ENCODE data around the gene CD247.

The CD247 gene

GRCh38 chr1:167518331-167518700 is at the start of gene CD247:
TSS of gene CD247 (minus strand) at chr1:167518529. CDS start at chr1:167518465, 64 bp downstream.
- H3K4me3 ChIP-seq (ENCODE audit: low read depth, low read length) = no peak within 1 kb of the TSS
- no peak for TF ChIP-seq CTCF (IDR thresholded peaks at IDR 0.05; ENCODE audit: borderline replicate concordance, insufficient read depth, low read depth, low read length)

GRCh38 chr1:167567663-167568062 is 49.3 kb upstream of the CD247 start:
- TF ChIP-seq CTCF (IDR thresholded peaks at IDR 0.05; ENCODE audit: borderline replicate concordance, insufficient read depth, low read depth, low read length) = no peak
- H3K4me3 ChIP-seq (ENCODE audit: low read depth, low read length) = no peak overlapping the region

- no peak overlapping the region for H3K4me3 ChIP-seq (ENCODE audit: low read depth, low read length)
- TF ChIP-seq CTCF (IDR thresholded peaks at IDR 0.05; ENCODE audit: borderline replicate concordance, insufficient read depth, low read depth, low read length) = no peak
These were observed 48.4 kb upstream of the CD247 start for GRCh38 chr1:167566766-167567165.

- no peak overlapping the region for H3K4me3 ChIP-seq (ENCODE audit: low read depth, low read length)
- TF ChIP-seq CTCF (IDR thresholded peaks at IDR 0.05; ENCODE audit: borderline replicate concordance, insufficient read depth, low read depth, low read length) = no peak
These were observed 47.6 kb upstream of the CD247 start for GRCh38 chr1:167565922-167566321.

GRCh38 chr1:167564612-167565270 is 46.4 kb upstream of the CD247 start:
- TF ChIP-seq CTCF (IDR thresholded peaks at IDR 0.05; ENCODE audit: borderline replicate concordance, insufficient read depth, low read depth, low read length) = no peak
- H3K4me3 ChIP-seq (ENCODE audit: low read depth, low read length) = no peak overlapping the region

- H3K4me3 ChIP-seq (ENCODE audit: low read depth, low read length) = no peak overlapping the region
- TF ChIP-seq CTCF (IDR thresholded peaks at IDR 0.05; ENCODE audit: borderline replicate concordance, insufficient read depth, low read depth, low read length) = no peak
These were observed 45.4 kb upstream of the CD247 start for GRCh38 chr1:167563579-167564246.

GRCh38 chr1:167562702-167563101 is 44.4 kb upstream of the CD247 start:
- H3K4me3 ChIP-seq (ENCODE audit: low read depth, low read length) = no peak overlapping the region
- no peak for TF ChIP-seq CTCF (IDR thresholded peaks at IDR 0.05; ENCODE audit: borderline replicate concordance, insufficient read depth, low read depth, low read length)

Data from GM12875 (cell line).